Glutamatergic neuron (in vitro differentiated cells): ENCODE data around the gene KIF12. TPM values are rescaled to one million over a fixed set of nuclear protein-coding genes. Genes with fewer than 3 reads are reported as not detected.

Experiments used
- DNase-seq: peaks from one replicate; pipeline ENCODE4 v3.0.0; 2022
- H3K27ac Mint-ChIP-seq: one replicate; pipeline ENCODE4 v1.8.0; 2020; ENCODE audit warnings: mild to moderate bottlenecking, mixed read lengths, inconsistent platforms; ENCODE audit not compliant: unreplicated experiment
- H3K27me3 Mint-ChIP-seq: one replicate; pipeline ENCODE4 v1.8.0; 2020; ENCODE audit warnings: mild to moderate bottlenecking, moderate library complexity, mixed read lengths, inconsistent platforms; ENCODE audit not compliant: unreplicated experiment
- H3K36me3 Mint-ChIP-seq: one replicate; pipeline ENCODE4 v1.8.0; 2020; ENCODE audit warnings: mild to moderate bottlenecking, mixed read lengths, inconsistent platforms; ENCODE audit not compliant: unreplicated experiment
- H3K4me1 Mint-ChIP-seq: one replicate; pipeline ENCODE4 v1.8.0; 2020; ENCODE audit warnings: mild to moderate bottlenecking, low read depth, mixed read lengths, inconsistent platforms; ENCODE audit not compliant: unreplicated experiment
- H3K4me3 Mint-ChIP-seq: one replicate; pipeline ENCODE4 v1.8.0; 2020; ENCODE audit warnings: mild to moderate bottlenecking, mixed read lengths, inconsistent platforms; ENCODE audit not compliant: unreplicated experiment
- H3K9me3 Mint-ChIP-seq: one replicate; pipeline ENCODE4 v1.8.0; 2020; ENCODE audit warnings: mild to moderate bottlenecking, moderate library complexity, mixed read lengths, inconsistent platforms; ENCODE audit not compliant: unreplicated experiment
- total RNA-seq: library from RNA; stranded (reverse); fragmentation: NEBNext Ultra II Directional; extraction: Animal tissue kit (Norgen Biotek cat#: 25700); gene quantifications from one replicate; pipeline ENCODE4 v1.2.1, GENCODE V29; 2021; ENCODE audit not compliant: unreplicated experiment
- TF ChIP-seq, protein P1 (sequence below): fragments of 200-600 bp; sonication (generic); IDR thresholded peaks from one replicate; pipeline ENCODE4 v1.5.0; 2021; ENCODE audit not compliant: partially characterized antibody, unreplicated experiment

The KIF12 gene
- total RNA-seq, 1 donor from 2014 or later = 0.93 TPM

DNA sequence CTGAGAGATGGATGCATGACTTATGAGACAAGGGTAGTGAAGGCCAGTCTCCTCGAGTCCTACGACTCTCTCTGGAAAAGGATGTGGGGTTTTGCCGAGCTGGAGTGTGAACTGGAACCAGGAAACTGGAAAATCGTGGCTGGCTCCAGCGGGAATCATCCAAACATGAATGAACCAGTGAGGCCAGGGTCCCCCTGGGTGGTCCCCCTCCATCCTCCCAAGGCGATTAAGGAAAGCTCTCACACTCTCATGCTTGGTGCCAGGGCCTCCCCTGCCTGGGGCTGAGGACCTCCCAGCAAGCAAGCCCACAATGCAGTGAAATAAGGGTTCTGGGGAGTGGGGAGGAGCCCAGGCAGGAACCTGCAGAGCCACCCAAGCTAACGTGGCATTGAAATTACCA lies 11.4 kb downstream of the KIF12 start:
- H3K27ac Mint-ChIP-seq = no peak overlapping the region
- TF ChIP-seq, protein P1, sequence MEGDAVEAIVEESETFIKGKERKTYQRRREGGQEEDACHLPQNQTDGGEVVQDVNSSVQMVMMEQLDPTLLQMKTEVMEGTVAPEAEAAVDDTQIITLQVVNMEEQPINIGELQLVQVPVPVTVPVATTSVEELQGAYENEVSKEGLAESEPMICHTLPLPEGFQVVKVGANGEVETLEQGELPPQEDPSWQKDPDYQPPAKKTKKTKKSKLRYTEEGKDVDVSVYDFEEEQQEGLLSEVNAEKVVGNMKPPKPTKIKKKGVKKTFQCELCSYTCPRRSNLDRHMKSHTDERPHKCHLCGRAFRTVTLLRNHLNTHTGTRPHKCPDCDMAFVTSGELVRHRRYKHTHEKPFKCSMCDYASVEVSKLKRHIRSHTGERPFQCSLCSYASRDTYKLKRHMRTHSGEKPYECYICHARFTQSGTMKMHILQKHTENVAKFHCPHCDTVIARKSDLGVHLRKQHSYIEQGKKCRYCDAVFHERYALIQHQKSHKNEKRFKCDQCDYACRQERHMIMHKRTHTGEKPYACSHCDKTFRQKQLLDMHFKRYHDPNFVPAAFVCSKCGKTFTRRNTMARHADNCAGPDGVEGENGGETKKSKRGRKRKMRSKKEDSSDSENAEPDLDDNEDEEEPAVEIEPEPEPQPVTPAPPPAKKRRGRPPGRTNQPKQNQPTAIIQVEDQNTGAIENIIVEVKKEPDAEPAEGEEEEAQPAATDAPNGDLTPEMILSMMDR = no peak
- peaks cover 11% of the 10 kb centered on the region for H3K36me3 Mint-ChIP-seq
- DNase-seq = no peak
- peaks cover 4% of the 10 kb centered on the region for H3K27me3 Mint-ChIP-seq
- no peak overlapping the region for H3K4me3 Mint-ChIP-seq
- no peaks in the 10 kb centered on the region for H3K4me1 Mint-ChIP-seq
- peaks cover 7% of the 10 kb centered on the region for H3K9me3 Mint-ChIP-seq

GRCh38 chr9:114086607-114087006 lies 12.5 kb downstream of the KIF12 start:
- DNase-seq = no peak

GRCh38 chr9:114086009-114086408 lies 13.1 kb downstream of the KIF12 start:
- Mint-ChIP-seq H3K9me3 (peaks cover 10% of the 10 kb centered on the region), H3K27ac (no peak overlapping the region)
- TF ChIP-seq, protein P1 = no peak

More at GRCh38 chr9:114086607-114087006, 12.5 kb downstream of the KIF12 start:
- TF ChIP-seq, protein P1 = no peak
- peaks cover 10% of the 10 kb centered on the region for H3K9me3 Mint-ChIP-seq
- H3K36me3 Mint-ChIP-seq = peaks cover 11% of the 10 kb centered on the region
- H3K27me3 Mint-ChIP-seq = peaks cover 2% of the 10 kb centered on the region
- no peak overlapping the region for H3K27ac Mint-ChIP-seq
- no peaks in the 10 kb centered on the region for H3K4me1 Mint-ChIP-seq
- H3K4me3 Mint-ChIP-seq = no peak overlapping the region

DNA sequence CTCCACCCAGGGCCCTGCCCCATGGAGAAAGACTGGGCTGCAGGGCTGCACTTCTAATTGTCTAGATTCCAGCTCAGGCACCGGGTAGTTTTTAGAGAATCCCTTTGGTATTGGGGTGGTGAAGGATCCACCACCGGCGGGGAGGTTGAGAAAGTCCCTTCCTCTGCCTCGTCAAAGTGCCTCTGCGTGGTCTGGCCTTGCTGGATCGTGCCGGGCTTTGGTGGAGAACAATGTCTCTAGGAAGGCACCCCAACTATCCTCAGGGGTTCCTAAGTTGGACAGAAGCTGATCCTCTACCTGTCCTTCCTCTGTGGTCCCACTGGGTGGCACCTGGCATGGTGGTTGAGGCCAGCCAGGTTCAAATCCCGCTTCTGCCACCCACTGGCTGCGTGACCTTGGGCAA lies 13.7 kb downstream of the KIF12 start:
- Mint-ChIP-seq H3K36me3 (peaks cover 11% of the 10 kb centered on the region), H3K27ac (no peak overlapping the region), H3K9me3 (peaks cover 8% of the 10 kb centered on the region), H3K27me3 (peaks cover 3% of the 10 kb centered on the region), H3K4me3 (no peak overlapping the region), H3K4me1 (no peaks in the 10 kb centered on the region)
- DNase-seq = no peak
- TF ChIP-seq, protein P1 = no peak

More at GRCh38 chr9:114086009-114086408, 13.1 kb downstream of the KIF12 start:
- no peak for DNase-seq
- H3K36me3 Mint-ChIP-seq = peaks cover 11% of the 10 kb centered on the region
- H3K4me1 Mint-ChIP-seq = no peaks in the 10 kb centered on the region
- H3K4me3 Mint-ChIP-seq = no peak overlapping the region
- peaks cover 5% of the 10 kb centered on the region for H3K27me3 Mint-ChIP-seq

DNA sequence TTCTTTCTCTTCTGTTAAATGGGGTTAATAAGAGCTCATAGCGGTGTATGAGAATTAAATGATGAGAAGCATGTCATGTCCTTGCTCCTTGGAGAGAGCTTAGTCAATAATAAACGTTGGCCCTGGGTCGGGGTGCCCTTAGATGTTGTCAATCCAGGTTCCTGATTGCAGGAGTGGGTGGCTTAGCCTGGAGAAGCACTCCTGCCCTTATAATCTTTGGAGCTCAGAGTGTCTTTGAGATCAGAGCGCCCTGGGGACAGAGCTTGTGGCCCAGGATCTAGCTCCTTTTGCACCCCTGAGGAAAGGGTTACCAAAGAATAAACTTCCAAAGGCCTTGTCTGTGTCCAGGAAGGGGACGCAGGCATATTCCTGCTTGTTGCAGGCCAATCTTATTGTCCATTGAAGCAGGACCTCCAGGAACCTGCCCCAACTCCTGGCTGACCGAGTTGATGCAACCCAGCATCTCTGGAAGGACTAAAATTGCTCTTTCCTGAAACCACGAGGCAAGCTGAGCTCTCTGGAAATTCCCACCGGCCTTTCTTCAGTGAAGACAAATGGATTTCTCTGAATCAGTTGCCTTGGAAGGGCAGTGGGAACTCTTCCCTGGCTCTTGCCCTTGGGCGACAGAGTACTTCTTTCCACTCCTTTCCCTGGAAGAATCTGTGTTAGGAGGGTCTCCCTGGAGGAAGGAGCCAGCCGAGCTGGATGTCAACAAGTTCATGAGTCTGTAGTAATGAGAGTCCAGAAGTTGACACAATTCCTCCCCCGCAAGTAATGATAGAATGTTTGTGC lies 14.6 kb downstream of the KIF12 start:
- Mint-ChIP-seq H3K36me3 (peaks cover 17% of the 10 kb centered on the region), H3K27ac (no peak overlapping the region), H3K9me3 (peaks cover 13% of the 10 kb centered on the region), H3K27me3 (peaks cover 4% of the 10 kb centered on the region), H3K4me1 (no peaks in the 10 kb centered on the region), H3K4me3 (no peak overlapping the region)
- DNase-seq = no peak
- TF ChIP-seq, protein P1 = no peak
